ENCODE results near the gene PRKCZ.

DNA sequence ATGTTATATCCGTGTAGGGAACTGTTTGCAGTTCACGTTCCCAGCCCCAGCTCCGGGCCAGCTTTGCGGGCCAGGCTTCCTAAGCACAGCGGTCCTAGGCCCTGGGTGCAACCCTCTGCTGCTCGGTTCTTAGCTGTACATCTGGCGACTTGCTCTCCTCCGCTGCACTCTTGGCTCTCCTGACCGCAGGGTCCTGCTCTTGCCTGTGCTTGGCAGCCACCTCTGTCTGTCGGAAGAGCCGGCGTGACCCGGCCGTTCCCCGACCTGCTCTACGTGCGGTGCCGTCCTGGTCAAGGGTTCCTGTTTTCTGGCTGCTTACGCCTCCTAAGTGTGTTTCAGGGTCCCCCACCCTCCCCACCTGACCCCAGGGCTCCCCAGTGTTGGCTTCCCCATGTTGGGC, 107.6 kb downstream of the PRKCZ start:
- no peak for TF ChIP-seq EZH2 (IDR thresholded peaks at IDR 0.05; ENCODE audit: low read depth, unreplicated experiment)
- TF ChIP-seq CTCF (conservative IDR thresholded peaks at IDR 0.05; ENCODE audit: low read depth in 2 of 2), result no peak
- TF ChIP-seq, protein P1, sequence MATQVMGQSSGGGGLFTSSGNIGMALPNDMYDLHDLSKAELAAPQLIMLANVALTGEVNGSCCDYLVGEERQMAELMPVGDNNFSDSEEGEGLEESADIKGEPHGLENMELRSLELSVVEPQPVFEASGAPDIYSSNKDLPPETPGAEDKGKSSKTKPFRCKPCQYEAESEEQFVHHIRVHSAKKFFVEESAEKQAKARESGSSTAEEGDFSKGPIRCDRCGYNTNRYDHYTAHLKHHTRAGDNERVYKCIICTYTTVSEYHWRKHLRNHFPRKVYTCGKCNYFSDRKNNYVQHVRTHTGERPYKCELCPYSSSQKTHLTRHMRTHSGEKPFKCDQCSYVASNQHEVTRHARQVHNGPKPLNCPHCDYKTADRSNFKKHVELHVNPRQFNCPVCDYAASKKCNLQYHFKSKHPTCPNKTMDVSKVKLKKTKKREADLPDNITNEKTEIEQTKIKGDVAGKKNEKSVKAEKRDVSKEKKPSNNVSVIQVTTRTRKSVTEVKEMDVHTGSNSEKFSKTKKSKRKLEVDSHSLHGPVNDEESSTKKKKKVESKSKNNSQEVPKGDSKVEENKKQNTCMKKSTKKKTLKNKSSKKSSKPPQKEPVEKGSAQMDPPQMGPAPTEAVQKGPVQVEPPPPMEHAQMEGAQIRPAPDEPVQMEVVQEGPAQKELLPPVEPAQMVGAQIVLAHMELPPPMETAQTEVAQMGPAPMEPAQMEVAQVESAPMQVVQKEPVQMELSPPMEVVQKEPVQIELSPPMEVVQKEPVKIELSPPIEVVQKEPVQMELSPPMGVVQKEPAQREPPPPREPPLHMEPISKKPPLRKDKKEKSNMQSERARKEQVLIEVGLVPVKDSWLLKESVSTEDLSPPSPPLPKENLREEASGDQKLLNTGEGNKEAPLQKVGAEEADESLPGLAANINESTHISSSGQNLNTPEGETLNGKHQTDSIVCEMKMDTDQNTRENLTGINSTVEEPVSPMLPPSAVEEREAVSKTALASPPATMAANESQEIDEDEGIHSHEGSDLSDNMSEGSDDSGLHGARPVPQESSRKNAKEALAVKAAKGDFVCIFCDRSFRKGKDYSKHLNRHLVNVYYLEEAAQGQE (IDR thresholded peaks at IDR 0.05; ENCODE audit: unreplicated experiment), result no peak
- TF ChIP-seq ZNF114 (CRISPR knock-in tag; IDR thresholded peaks at IDR 0.05), result no peak
- no peak for TF ChIP-seq POLR2AphosphoS5 (IDR thresholded peaks at IDR 0.05; ENCODE audit: low read depth)
- TF ChIP-seq ZNF462 (CRISPR knock-in tag; IDR thresholded peaks at IDR 0.05), result no peak
- no peak for TF ChIP-seq JUNB (IDR thresholded peaks at IDR 0.05; ENCODE audit: unreplicated experiment)
- no peak for TF ChIP-seq EZH2phosphoT487 (IDR thresholded peaks at IDR 0.05; ENCODE audit: unreplicated experiment)
- TF ChIP-seq NANOG (IDR thresholded peaks at IDR 0.05; ENCODE audit: borderline replicate concordance), result no peak
